IPS-11a (cell line): Measurements from ENCODE around the gene MLYCD.

Experiments used
- H3K4me3 ChIP-seq: one replicate; pipeline ENCODE4 v1.5.1; 2013; ENCODE audit warnings: low read depth, low read length, control low read depth

Gene MLYCD

DNA sequence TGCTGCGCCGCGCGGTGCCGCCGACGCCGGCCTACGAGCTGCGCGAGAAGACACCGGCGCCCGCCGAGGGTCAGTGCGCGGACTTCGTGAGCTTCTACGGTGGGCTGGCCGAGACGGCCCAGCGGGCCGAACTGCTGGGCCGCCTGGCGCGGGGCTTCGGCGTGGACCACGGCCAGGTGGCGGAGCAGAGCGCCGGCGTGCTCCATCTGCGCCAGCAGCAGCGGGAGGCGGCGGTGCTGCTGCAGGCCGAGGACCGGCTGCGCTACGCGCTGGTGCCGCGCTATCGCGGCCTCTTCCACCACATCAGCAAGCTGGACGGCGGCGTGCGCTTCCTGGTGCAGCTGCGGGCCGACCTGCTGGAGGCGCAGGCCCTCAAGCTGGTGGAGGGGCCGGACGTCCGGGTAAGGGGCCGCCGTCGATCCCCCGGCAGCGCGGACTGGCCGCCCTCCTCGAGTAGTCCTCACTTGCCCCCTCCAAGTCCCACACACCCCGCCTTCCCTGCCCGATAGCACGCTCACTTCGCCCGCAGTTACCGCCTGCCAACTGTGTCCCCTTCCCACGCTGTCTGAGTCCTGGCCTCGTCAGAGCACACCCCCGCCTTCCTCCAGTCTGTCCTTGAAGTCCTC is 470 bp downstream of the MLYCD start:
- H3K4me3 ChIP-seq: peak overlapping the region; percentile 65

DNA sequence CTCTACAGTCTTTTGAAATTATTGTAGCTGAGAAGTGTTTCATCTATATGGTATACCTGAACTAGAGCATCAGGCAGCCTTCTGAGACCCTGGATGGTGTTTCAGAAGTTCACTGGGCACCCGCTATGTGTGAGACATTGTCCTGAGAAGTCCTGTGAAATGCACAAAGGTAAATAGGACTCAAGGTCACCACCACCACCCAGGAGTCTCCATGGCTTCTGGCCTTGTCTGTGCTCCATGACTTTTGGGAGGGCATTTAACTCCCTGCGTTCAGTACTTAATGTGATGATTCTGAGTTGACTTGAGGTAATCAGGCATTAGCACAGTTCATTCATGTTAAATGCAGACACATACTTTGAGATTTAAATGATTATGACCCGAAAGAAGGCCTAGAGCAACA is 1.1 kb downstream of the MLYCD start:
- H3K4me3 ChIP-seq: peak overlapping the region; percentile 65

DNA sequence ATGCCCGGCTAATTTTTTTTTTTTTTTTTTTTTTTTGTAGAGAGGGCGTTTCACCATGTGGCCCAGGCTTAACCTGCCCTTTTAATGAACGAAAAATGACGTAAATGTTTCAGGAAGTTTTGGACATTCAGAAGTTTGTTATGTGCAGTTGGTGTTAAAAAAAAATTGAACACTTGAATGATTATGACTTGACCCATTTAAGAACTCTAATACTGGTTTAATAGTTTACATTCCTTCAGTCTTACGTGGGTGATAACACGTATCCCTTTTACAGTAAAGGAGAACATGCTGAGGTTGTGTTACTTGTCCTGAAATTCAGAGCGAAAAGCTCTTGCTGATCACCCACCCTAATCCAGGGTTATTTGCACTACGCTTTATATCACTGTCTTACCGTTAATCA is 1.7 kb downstream of the MLYCD start:
- H3K4me3 ChIP-seq: no peak overlapping the region

DNA sequence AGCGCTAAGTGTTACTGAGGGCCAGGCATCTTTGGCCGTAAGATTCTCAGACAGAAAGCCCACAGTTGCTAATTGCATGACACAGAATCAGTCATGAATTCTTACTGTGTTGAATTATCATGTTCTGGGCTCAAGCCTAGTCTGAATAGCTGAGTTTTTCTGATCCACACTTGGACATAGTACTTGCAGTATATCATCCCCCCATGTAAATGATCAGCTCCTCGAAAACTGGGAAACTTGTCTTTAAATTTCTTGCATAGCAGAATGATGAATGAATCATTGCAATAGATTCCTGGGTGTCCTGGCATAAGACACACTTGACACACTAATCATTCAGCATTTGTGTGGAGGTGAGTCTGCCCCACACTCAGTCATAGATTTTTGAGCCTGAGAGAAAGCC is 2.2 kb downstream of the MLYCD start:
- H3K4me3 ChIP-seq: no peak overlapping the region

DNA sequence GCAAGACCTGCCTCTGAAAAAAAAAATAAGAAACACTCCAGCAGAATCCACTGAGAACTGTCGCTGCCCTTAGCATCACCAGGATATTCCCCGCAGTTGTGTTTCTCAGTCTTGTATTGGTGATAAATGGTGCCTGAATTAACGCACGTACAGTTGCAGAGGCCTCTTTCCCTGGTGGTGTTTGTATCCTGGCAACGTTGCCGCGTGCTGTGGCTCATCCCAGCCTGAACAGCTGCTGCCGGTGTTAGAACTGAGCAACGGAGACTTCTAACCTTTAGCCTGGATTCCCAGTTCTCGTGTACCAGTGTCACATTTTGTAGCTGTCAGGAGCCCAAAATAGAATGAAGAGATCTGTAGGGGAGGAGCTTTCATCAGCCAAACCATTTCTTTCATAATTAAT is 4.8 kb downstream of the MLYCD start:
- no peak overlapping the region for H3K4me3 ChIP-seq

DNA sequence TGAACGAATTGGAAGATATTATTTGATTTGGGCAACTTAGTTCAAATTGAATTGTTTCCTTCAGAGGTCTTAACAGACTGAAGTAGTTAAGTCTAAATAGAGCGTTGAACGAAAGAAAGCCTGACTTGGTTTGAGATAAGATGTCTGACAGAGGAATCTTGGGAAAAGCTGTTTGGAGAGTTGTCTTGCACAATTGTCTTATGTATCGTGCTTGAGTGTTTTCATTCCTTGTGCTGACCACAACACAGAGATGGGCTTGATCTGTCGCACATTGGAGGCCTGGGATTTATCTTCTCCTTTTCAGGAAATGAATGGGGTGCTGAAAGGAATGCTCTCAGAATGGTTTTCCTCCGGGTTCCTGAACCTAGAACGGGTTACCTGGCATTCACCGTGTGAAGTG is 7.8 kb downstream of the MLYCD start:
- no peak overlapping the region for H3K4me3 ChIP-seq

DNA sequence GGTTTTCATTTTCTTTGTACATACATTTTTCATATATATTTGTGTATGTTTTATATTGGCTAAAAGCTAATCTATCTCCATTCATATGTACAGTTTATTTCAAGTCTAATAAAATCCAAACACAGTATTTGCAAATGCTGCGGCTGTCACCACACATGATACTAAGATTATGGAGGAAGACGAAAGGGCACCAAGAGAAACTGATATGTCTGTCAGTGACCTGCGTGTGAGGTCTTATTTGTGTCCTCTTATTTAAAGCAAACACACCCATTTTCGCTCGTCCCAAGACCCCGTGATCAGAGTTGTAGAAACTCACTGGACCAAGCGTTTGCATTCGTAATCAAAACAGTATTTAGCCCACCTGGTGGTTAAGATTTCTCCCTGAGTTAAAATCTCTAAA is 8.2 kb downstream of the MLYCD start:
- no peak overlapping the region for H3K4me3 ChIP-seq

DNA sequence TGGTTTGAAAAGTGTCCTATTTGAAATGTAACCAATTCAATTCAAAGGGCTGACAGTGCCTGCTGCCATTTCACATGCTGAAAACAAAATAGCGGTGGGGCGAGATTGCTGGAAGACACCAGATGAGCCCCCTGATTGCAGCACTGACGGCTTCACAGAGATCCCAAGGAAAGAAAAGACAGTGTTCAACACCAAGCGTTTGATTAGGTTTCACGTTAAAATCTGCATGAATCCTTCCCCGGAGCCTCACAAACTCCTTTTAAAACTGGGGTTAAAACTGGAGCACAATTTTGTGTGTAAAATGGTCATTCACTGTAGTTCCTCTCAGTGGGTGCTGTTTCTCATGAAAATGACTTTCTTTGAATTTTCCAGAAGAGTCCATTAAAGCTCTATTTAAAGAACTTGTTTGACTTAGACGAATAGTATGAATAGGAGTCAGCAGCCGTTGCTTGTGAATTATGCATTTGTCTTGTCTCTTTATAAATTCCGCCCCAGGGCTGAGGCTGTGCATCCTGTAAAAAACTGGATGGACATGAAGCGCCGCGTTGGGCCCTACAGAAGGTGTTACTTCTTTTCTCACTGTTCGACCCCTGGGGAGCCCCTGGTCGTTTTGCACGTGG is 8.8 kb downstream of the MLYCD start:
- no peak overlapping the region for H3K4me3 ChIP-seq

DNA sequence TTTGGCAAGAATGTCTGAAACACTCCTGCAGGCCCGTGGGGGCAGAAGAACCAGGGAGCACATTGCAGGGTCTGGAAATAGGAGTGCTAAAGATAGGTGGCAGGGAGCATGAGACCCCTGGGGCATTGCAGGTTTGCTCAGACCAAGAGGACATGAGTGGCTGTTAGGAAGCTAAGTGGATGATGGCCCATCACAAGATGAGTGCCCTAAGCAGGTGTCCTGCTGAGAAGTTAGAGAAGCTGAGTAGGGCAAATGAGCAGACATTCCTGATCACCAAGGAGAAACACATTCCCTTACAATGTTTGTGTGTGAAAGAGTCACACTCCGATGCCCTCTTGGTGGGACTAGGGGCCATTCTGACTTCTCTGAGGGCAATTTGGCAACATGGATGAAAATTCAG is 9.9 kb downstream of the MLYCD start:
- no peak overlapping the region for H3K4me3 ChIP-seq

DNA sequence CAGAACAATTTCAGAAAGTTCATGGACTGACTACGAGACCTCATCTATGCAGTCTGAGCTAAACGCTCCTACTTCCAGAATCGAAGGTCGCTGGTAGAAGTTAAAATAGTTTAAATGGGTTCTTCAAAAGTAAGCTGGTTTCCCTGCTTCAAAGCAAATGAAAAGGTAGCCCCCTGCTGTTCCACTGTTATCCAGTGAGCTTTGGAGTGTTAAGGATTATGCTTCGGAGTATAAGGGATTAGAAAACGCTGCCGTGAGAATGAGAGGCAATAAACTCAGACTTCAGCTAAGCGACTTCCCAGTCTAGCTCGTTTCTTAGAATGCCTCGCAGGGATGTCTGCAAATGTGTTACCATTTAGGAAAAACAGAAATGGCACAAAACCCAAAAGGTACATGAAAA is 12.4 kb downstream of the MLYCD start:
- no peak overlapping the region for H3K4me3 ChIP-seq

DNA sequence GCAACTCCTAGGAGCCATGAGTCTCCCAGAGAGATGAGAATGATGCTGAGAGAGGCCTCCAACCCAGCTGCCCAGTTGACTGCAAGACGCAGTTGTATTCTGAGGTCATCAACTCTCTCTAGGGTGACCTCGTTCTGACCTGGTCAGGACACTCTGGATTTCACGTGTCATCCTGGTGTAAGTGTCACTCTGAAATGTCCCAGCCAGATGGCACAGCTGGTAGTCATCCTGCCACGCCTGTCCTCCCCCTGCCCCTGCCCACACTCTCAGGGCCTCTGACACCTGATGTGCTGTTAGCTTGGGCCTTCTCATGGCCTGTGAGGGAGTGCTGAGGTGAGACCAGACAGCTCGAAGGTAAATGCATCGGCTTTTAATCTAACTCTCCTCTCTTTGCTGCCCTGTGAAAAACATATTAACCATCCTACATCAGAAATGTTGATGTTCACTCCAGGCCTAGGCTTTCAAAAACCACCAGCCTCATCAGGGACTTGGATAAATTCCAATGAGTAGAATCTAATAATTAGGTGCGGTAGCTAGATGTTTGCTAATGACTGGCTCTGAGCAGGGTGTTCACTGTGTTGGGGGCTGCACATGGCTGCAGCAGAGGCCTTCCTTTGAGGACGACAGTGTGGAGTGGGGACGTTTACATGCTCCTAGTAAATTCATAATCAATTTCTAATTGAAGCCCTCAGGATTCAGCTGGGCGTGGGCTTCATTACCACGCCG is 13.8 kb downstream of the MLYCD start:
- H3K4me3 ChIP-seq: no peak overlapping the region

DNA sequence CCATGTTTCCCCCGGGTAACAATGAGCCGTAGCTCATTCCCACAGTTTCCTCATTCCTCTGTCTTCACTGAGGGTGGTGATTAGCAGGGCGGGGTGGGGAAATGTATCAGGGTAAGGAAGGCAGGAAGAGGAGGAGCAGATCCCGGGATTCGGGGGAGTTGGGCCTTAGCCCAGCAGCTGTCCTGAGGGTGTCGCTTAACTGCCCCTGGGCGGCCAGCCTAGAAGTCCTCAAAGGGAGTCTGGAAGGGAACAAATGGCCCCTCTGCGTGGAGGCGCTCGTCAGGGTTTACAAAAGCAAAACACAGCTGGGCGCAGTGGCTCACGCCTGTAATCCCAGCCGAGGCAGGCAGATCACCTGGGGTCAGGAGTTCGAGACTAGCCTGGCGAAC is 14.3 kb downstream of the MLYCD start:
- H3K4me3 ChIP-seq: no peak overlapping the region

DNA sequence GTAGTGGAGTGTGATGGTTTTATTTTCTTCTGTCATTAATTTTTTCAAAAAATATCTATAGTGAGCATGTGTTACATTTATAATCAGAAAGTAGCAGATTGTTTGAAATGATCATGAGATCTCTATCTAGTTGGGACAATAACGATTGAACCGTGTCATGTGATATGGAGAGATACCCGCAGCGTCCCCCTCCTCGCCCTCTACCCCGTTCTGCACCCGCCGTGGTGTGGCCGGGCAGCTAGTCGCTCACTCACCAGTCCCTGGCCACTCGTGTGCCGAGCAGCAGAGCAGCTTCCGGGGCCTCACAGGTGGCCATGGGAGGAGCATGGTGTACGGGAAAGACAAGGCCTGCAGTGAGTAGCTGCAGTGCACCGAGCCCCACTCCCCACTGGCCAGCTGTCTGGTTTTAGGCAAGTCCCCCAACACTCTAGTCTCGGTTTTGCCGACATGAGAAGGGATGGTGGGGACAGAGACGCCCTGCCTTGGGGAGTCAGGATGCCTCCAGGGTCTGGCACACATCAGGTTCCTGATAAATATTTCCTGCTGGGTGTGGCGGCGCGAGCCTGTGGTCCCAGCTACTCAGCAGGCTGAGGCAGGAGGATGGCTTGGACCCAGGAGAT is 15.3 kb downstream of the MLYCD start:
- H3K4me3 ChIP-seq: no peak overlapping the region

DNA sequence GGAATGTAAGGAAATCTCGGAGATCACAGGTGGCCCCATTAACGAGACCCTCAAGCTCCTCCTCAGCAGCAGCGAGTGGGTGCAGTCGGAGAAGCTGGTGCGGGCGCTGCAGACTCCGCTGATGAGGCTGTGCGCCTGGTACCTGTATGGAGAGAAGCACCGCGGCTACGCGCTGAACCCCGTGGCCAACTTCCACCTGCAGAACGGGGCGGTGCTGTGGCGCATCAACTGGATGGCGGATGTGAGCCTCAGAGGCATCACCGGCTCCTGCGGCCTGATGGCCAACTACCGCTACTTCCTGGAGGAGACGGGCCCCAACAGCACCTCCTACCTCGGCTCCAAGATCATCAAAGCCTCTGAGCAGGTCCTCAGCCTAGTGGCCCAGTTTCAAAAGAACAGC is 16.2 kb downstream of the MLYCD start:
- H3K4me3 ChIP-seq: no peak overlapping the region

DNA sequence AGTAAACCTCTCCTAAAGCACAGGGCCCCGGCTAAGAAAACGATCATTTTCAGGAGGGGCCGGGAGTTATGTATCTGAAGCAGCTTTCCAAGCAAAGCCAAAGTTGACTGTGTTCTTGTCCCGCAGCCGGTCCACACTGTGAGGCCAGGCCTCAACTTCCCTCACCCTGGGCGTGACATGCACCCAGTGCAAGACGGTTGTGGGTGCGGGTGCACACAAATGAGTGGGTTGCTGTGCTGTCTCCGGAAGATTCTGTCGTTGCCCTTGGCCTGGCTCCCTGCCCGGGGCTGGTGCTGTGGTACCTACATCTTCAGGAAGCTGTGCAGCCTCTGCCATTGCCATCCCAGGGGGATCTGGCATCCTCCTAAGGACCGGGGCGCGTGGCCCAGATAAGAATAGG is 16.6 kb downstream of the MLYCD start:
- H3K4me3 ChIP-seq: no peak overlapping the region

DNA sequence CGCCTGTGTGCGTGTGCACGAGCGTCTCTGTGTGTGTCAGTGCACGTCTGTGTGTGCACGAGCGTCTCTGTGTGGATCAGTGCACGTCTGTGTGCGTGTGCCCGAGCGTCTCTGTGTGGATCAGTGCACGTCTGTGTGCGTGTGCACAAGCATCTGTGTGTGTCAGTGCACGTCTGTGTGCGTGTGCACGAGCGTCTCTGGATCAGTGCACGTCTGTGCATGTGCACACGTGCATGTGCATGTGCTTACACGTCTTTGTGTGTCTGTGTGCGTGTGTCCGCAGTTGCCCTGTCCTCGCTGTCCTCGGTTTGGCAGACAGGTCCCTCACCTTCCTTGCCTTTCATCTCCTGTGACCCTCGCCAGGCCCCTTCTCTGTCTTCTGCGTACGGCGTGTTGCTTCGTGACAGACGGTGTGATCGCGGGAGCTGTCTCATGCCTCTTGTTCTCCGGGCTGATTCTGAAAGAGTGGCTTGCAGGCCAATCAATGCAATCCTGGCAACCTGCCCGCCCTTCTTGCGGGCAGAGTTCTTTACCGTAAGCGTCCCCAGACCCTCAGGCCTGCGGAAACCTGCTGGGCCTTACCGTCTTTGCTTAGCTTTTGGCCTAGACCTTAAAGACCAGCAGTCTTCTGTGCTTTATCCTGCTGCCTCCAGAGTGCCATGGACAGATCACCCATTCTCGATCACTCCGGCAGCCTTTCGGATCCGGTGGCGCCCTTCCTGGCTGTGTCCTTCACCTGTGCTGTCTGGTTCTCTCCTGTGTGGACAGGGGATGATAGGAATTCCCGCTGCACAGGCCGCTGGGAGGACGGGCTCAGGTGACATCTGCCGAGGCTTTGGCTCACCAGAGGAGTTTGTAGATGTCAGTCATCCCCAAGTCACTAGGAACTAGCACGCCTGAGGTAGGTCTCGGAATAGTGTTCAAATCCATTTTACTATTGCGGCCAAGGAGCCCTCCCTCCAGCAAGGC is 18.5 kb downstream of the MLYCD start:
- H3K4me3 ChIP-seq: no peak overlapping the region

DNA sequence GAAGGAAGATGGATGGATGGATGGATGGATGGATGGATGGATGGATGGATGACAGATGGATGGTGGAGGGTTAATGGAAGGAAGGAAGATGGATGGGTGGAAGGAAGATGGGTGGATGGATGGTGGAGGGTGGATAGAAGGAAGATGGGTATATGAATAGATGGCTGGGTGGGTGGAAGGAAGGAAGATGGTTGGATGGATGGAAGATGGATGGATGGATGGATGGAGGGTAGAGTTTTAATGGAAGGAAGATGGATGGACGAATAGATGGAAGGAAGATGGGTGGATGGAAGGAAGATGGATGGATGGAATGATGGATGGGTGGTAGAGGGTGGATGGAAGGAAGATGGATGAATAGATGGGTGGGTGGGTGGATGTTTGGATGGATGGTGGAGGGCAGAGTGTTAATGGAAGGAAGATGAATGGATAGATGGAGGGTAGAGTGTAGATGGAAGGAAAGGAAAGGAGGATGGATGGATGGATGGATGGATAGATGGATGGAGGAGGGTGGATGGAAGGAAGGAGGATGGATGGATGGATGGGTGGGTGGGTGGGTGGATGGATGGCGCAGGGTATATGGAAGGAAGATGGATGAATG is 22.1 kb downstream of the MLYCD start:
- H3K4me3 ChIP-seq: no peak overlapping the region

DNA sequence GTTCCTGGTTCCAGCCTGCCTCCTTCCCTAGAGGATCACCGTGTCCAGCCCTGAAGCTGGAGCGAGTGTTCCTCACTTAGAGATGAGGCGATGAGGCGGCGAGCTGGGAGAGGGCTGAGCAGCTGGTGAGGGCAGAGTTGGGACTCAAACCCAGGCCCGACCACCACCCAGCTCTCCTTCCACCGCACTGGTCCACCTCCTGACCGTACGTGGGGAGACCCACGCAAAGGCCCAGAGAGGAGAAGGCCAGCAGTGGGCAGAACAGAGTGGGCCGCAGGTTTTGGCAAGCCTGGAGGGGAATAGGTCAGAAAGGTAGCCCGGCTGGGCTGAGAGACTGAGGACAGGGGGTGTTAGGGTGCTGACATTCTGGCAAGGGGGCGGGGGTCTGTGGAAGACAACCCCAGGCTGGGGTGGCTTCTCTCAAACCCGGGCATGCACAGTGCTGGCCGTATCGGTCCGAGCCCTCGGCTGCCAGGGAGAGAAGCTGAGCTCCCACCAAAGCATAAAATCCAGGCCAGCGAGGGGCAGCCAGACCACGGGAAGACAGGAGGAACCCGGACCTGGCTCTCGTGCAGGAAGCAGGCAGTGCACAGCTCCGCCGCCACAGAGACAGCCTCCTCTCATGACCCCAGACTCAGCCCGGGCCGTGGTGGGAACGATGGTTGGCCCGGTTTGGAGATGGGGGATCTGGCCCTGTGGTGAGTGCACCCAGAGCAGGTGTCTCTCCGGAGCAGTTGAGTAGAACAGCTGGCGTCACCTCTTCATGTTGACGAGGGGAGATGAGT is 24.9 kb downstream of the MLYCD start:
- no peak overlapping the region for H3K4me3 ChIP-seq

DNA sequence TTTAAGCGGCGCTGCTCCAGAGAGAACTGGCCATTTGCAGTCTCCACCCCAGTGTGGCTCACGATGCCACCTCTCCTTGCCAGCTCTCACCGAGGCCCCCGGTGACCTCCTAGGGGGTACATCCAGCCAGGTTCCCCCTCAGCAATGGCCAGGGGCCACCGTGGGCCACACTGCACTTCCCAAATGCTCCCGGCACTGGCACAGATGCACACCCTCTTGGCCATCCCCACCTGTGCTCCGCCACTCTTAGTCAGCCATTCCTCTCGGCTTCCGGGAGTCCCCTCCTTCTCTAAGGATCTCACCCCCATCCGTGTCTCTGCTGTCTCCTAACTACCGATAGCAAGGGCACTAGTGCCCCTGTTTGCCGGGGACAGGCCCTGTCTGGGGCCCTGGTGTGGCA is 25.8 kb downstream of the MLYCD start:
- H3K4me3 ChIP-seq: no peak overlapping the region
